ENCODE results near the gene SPAAR. TPM values are rescaled to one million over a fixed set of nuclear protein-coding genes. Genes with fewer than 3 reads are reported as not detected.
"Not testable (repeated sequence)": the region's sequence is repeated elsewhere in the genome, so short reads cannot be mapped to it uniquely, and the experiment has no call there.

The SPAAR gene
- total RNA-seq, 1 donor from 2014 or later = 0.49 TPM

DNA sequence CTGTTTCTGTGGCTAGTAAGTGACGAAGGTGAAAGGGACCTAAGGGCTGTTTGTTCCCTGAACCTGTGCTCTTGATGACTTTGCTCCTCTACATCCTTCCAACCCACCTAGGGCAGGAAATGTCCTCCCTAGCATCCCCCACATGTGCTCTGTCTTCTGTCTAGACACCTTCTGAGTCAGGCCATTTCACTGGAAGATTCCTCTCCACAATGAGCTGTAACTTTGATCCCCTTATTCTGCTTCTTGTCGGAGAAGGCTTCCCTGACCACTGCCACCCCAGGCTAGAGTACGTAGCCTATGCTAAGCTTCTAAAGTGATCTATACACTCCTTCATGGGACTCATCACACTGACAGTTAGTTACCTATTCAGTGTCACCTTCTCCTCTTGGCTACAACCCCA, 21.7 kb downstream of the SPAAR start:
- Histone ChIP-seq H3K4me1 (no peaks in the 10 kb centered on the region), H3K4me3 (no peak overlapping the region), H3K27me3 (no peaks in the 10 kb centered on the region), H3K27ac (no peak overlapping the region), H3K36me3 (no peaks in the 10 kb centered on the region), H3K9me3 (no peaks in the 10 kb centered on the region)
- DNase-seq (ENCODE audit: extremely low spot score in 2 of 2) = no peak
- intact Hi-C loops (cut with DNase I) = no loop called here
- TF ChIP-seq POLR2AphosphoS5 (IDR thresholded peaks at IDR 0.05; ENCODE audit: insufficient read depth in 1 of 2, low read depth in 1 of 2) = no peak
- no peak for TF ChIP-seq POLR2A (IDR thresholded peaks at IDR 0.05)
- TF ChIP-seq CTCF (IDR thresholded peaks at IDR 0.05) = no peak

- H3K9me3 ChIP-seq = no peaks in the 10 kb centered on the region
- no peak overlapping the region for H3K27ac ChIP-seq
- H3K4me3 ChIP-seq = no peak overlapping the region
- no peaks in the 10 kb centered on the region for H3K27me3 ChIP-seq
- intact Hi-C loops (cut with DNase I) = no loop called here
- no peak for DNase-seq (ENCODE audit: extremely low spot score in 2 of 2)
- TF ChIP-seq POLR2AphosphoS5 (IDR thresholded peaks at IDR 0.05; ENCODE audit: insufficient read depth in 1 of 2, low read depth in 1 of 2) (no peak), POLR2A (IDR thresholded peaks at IDR 0.05) (no peak), CTCF (IDR thresholded peaks at IDR 0.05) (no peak)
- H3K4me1 ChIP-seq = no peaks in the 10 kb centered on the region
- H3K36me3 ChIP-seq = no peaks in the 10 kb centered on the region
Observed at GRCh38 chr9:35932735-35933134, 23.4 kb downstream of the SPAAR start.

- no peaks in the 10 kb centered on the region for H3K9me3 ChIP-seq
- DNase-seq (ENCODE audit: extremely low spot score in 2 of 2) = no peak
- intact Hi-C loops (cut with DNase I) = loop anchor here (1.0 kb wide), 1 partner anchor 11 kb away; no protein-coding TSS in a partner anchor
- H3K36me3 ChIP-seq = no peaks in the 10 kb centered on the region
- no peaks in the 10 kb centered on the region for H3K4me1 ChIP-seq
- TF ChIP-seq POLR2AphosphoS5 (IDR thresholded peaks at IDR 0.05; ENCODE audit: insufficient read depth in 1 of 2, low read depth in 1 of 2) (no peak), POLR2A (IDR thresholded peaks at IDR 0.05) (no peak), CTCF (IDR thresholded peaks at IDR 0.05) (no peak)
- no peaks in the 10 kb centered on the region for H3K27me3 ChIP-seq
- no peak overlapping the region for H3K4me3 ChIP-seq
- H3K27ac ChIP-seq = no peak overlapping the region
Observed at GRCh38 chr9:35933550-35934067, 24.3 kb downstream of the SPAAR start.

DNA sequence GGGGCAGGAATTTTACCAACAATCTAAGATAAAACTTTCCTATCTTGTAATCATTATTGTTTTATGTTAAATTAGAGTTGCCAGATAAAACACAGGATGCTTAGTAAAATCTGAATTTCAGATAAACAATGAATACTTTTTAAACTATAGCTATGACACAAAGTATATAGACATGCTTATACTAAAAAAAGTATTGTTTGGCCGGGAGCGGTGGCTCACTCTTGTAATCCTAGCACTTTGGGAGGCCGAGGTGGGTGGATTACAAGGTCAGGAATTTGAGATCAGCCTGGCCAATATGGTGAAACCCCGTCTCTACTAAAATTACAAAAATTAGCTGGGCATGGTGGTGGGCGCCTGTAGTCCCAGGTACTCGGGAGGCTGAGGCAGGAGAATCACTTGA, 24.8 kb downstream of the SPAAR start:
- H3K36me3 ChIP-seq; DNase-seq (ENCODE audit: extremely low spot score in 2 of 2); H3K9me3 ChIP-seq; H3K4me3 ChIP-seq; H3K4me1 ChIP-seq; H3K27ac ChIP-seq; H3K27me3 ChIP-seq: not testable (repeated sequence)
- intact Hi-C loops (cut with DNase I) = loop anchor here (1.0 kb wide), 1 partner anchor 12 kb away; no protein-coding TSS in a partner anchor

GRCh38 chr9:35935261-35935660, 26.0 kb downstream of the SPAAR start:
- intact Hi-C loops (cut with DNase I) = no loop called here
- TF ChIP-seq POLR2A (IDR thresholded peaks at IDR 0.05) = no peak
- no peak for TF ChIP-seq CTCF (IDR thresholded peaks at IDR 0.05)
- no peak for TF ChIP-seq POLR2AphosphoS5 (IDR thresholded peaks at IDR 0.05; ENCODE audit: insufficient read depth in 1 of 2, low read depth in 1 of 2)
- Histone ChIP-seq H3K27ac (no peak overlapping the region), H3K4me1 (no peaks in the 10 kb centered on the region), H3K36me3 (no peaks in the 10 kb centered on the region), H3K4me3 (no peak overlapping the region), H3K27me3 (no peaks in the 10 kb centered on the region), H3K9me3 (no peaks in the 10 kb centered on the region)
- no peak for DNase-seq (ENCODE audit: extremely low spot score in 2 of 2)
